HK-2 (cell line): Measurements from ENCODE around the gene RASA3.

Experiments
- DNase-seq: peaks from one replicate; pipeline ENCODE4 v3.0.0-alpha.2; 2018; ENCODE audit not compliant: unreplicated experiment

The RASA3 gene

GRCh38 chr13:114067886-114068651 lies 64.4 kb downstream of the RASA3 start:
- no peak for DNase-seq

DNA sequence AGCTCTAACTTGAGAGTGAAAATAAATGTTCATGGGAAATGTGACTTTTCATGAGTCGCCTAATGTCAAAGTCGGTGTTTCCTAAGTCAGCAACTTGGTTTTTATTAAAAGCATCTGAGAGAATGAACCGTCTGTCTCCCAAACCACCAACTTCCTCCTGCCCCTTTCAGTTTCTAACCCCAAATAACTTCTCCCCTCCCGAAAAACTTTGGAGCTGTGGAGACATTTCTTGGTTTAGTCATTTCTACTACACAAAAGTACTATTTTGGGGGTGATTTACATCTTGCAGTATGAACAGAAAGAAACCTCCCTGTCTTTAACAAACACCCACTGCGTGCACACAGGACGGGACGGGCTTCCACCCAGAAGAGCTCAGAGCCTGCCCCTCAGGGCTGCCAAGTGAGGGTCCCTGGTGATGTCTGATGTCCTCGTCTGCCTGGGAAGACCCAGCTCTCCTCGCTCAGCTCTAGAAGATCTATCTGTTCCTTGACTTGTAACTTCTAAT lies 65.0 kb downstream of the RASA3 start:
- no peak for DNase-seq

DNA sequence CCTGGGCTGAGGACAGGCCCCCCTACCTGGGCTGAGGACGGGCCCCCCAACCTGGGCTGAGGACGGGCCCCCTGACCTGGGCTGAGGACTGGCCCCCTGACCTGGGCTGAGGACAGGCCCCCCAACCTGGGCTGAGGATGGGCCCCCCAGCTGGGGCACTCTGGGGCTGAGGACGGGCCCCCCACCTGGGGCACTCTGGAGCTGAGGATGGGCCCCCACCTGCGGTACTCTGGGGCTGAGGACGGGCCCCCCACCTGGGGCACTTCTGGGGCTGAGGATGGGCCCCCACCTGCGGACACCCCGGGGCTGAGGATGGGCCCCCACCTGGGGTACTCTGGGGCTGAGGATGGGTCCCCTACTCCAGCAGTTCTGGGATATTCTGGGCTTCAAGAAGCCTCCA lies 65.5 kb downstream of the RASA3 start:
- no peak for DNase-seq

- no peak for DNase-seq
Measured at GRCh38 chr13:114065926-114066774, 66.3 kb downstream of the RASA3 start.

GRCh38 chr13:114065141-114065925 lies 67.1 kb downstream of the RASA3 start:
- DNase-seq = peak; percentile 84

- DNase-seq = peak; percentile 39
Measured at GRCh38 chr13:114064450-114065140, 67.8 kb downstream of the RASA3 start.

DNA sequence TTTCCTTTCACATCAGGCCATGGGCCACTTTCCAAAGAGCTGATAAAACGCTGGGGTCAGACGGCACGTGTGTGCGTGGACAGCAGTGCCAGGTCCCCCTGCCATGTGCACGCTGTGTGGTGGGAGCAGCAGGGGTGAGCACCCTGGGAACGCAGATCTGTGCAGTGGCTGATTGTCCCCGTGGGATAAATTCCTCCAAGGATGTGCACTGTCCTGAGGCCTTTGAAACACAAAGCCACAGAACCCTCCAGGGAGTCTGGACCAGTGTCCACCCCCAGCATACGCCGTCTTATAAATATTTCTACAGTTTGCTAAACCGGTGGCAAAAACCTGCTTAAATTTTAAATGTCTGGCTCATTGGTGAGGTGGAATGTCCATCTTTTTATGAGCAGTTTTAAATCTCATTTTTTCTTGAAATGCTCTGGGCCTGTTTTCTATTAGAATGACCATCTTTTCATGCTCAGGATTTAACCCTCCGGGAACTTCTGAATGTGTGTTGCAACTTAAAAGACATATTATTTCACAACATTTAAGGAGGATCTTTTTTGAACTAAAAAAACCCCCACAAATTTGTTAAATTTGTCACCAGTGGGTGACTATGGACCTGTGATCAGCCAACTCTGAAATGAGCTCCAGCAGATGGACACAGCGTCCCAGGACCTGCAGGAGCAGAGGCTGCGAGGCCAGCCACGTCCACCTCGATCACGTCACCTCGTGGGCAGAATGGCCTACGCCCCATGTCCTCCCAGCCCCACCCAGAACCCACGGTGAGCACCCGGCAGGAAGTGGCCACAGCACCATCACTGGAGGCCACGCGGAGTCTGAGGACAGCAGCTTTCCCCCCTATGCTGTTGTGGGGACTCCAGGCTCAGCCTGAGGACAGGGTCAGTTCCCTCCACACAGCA lies 68.6 kb downstream of the RASA3 start:
- DNase-seq = peak; percentile 67

GRCh38 chr13:114062754-114063153 lies 69.7 kb downstream of the RASA3 start:
- no peak for DNase-seq

DNA sequence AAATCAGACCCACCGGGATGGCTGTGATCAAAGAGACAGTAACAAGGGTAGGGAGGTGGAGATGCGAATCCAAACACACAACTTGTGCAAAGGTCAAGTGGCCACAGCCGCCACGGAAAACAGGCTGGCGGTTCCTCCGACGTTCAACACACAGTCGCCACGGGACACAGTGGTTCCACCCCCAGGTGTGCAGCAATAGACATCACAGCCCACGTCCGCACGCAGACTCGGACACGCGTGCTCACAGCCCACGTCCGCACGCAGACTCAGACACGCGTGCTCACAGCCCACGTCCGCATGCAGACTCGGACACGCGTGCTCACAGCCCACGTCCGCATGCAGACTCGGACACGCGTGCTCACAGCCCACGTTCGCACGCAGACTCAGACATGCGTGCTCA lies 70.1 kb downstream of the RASA3 start:
- no peak for DNase-seq

GRCh38 chr13:114061744-114062143 lies 70.7 kb downstream of the RASA3 start:
- DNase-seq = no peak

DNA sequence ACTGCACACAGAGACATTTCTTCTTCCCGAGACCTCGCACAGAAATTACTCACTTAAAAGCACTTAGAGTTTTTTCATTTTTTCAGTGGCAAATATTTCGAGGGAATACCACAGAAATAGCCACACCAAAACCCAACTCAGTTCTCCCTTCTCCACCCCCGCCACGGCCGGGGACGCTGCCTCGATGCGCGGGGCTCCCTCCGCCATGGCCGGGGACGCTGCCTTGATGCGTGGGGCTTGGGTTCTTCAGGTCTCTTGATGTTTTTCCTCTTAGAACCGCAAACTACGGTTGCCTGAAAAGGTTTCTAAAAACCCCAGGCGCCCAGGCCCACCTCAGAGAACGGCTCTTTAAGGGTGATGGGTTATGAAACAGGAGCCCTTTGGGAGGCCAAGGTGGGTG lies 71.4 kb downstream of the RASA3 start:
- DNase-seq = no peak

- no peak for DNase-seq
Measured at GRCh38 chr13:114059946-114060860, 72.2 kb downstream of the RASA3 start.

DNA sequence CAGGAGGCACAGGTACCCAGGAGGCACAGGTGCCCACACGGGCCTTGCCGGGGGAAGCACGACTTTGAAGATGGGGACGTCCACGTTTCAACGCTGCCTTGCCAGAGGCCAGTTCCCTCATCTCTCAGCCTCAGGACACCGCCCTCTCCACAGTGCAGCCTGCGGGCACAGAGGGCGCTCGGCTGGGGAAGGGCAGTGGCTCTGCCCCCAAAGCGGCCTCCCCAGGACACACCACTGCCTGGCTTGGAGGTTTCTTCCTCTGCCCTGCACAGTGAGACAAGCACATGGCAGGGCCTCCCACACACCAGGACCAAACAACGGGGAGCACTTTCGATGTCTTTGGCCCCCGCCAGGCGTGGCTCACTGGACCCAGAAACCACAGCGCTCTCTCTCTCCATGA lies 73.0 kb downstream of the RASA3 start:
- DNase-seq = no peak

DNA sequence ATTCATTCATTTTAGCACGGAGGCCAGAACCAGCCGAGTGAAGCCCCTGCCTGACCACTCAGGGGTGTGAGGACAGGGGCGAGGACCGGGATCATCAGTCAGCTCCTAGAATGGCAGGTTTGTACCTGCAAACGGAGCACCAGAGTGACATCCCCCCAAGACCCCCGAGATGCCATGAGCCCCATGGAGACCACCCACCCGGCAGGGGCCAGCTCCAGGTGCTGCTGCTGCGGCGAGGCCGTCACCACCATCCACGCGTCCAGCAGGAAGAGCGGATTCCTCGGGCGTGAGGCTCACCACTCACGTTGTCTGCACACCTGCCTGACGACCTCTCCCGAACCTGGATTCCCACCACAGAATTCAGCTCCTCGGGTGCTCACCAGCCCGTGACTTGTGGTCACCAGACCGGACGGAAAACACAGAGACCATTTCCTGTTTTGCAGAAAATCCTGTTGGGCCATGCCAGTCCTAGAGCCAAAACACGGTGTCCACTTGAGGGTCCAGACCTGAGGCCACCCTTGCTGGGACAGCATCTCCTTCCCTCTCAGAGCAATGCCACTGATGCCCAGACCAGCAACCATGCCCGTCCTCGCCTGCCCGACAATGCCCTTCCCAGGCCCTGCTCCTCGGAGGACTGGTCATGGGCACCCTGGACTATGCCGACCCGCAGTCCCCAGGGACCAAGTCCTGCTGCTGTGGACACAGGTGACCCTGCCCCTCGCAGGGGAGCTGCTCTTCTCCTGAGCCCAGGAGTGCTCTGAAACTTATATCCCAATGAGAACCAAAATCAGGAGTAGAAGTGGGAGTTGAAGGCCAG lies 74.2 kb downstream of the RASA3 start:
- peak; percentile 39 for DNase-seq

DNA sequence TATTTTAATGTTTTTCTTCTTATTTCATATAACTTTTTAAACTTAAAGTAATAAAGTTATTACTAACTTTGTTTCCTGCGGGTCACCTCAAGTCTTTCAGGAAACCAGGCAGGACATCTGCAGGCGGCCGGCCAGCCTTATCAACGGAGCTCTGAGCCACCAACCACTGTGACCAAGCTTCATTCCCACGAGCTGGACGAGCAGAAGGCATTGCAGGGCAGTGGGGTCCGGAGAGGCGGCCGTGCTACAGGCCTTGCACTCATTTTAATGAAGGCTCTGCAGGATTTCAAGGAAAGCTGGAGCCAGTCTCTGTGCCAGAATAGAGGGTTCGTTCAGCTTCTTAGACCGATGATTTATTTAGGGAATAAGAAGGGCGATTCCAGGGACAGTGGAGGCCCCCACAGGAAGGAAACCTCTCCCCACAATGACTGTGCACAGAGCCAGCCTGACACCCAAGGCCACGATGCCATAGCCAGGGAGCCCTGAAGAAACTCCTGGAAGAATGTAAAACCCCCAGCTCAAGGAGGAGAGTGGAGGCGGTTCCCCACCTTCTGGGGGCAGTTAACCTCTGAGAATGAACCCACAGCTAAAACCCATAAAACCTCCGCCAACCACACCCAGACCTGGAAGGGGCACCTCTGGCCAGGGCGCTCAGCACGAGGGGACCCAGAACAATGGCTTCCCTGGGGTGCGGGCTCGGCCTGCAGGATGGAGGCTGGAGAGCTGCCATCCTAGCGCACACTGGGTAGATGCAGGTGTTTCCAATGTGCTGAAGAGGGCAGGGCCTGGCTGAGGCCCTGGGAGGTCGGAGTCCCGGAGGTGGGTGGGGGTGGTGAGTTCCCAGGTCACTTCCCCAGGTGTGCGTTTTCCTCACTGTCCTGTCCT lies 75.0 kb downstream of the RASA3 start:
- DNase-seq = no peak

GRCh38 chr13:114056205-114057013 lies 76.0 kb downstream of the RASA3 start:
- DNase-seq = no peak

DNA sequence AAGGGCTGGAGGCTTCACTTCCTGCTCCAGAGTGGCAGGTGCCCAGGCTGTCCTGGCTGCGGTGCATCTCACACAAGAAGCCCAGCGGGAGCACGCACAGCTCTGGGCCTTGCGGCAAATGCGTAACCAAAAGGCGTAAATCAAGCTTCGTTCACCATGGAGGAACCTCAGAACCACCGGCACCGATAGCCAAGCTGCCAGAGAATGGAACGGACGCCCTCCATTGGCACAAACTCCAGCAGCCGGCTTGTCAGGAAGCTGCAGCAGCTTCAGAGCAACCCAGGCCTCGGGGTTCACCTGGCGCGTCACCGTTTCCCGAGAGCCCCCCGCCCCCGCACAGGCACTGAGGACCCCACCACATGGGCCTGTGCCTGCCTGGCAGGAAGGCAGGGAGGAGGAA lies 76.7 kb downstream of the RASA3 start:
- no peak for DNase-seq
